Neural cell (in vitro differentiated cells): ENCODE data around the gene PDE10A.

Source experiments
- EP300 ChIP-seq: fragments of 450-650 bp; conservative IDR thresholded peaks from 2 replicates; pipeline ENCODE4 v1.6.1; 2014; ENCODE audit warnings: antibody characterized with exemption, mild to moderate bottlenecking, moderate library complexity; ENCODE audit not compliant: poor library complexity, severe bottlenecking
- EZH2 ChIP-seq: fragments of 200-600, 300-800 bp; shearing (Covaris generic), sonication (generic); IDR thresholded peaks from 2 replicates; pipeline ENCODE4 v1.6.1; 2014; ENCODE audit warnings: antibody characterized with exemption, low read length, borderline replicate concordance, mild to moderate bottlenecking; ENCODE audit not compliant: insufficient read depth, poor library complexity, severe bottlenecking
- POLR2AphosphoS5 ChIP-seq: IDR thresholded peaks from 2 replicates; pipeline ENCODE4 v1.6.1; 2012
- RAD21 ChIP-seq: fragments of 450-650 bp; conservative IDR thresholded peaks from 2 replicates; pipeline ENCODE4 v1.6.1; 2014; ENCODE audit warnings: antibody characterized with exemption, mild to moderate bottlenecking, moderate library complexity
- SMC3 ChIP-seq: fragments of 450-650 bp; conservative IDR thresholded peaks from 2 replicates; pipeline ENCODE4 v1.6.1; 2014; ENCODE audit warnings: antibody characterized with exemption, mild to moderate bottlenecking, moderate library complexity; ENCODE audit not compliant: poor library complexity
- TF ChIP-seq, protein P1 (sequence below): fragments of 450-650 bp; IDR thresholded peaks from 2 replicates; pipeline ENCODE4 v1.5.1; 2014; ENCODE audit warnings: antibody characterized with exemption, mild to moderate bottlenecking, moderate library complexity; ENCODE audit not compliant: poor library complexity, severe bottlenecking
- TF ChIP-seq, protein P2 (sequence below): IDR thresholded peaks from 2 replicates; pipeline ENCODE4 v1.6.1; 2012; ENCODE audit warnings: borderline replicate concordance

DNA sequence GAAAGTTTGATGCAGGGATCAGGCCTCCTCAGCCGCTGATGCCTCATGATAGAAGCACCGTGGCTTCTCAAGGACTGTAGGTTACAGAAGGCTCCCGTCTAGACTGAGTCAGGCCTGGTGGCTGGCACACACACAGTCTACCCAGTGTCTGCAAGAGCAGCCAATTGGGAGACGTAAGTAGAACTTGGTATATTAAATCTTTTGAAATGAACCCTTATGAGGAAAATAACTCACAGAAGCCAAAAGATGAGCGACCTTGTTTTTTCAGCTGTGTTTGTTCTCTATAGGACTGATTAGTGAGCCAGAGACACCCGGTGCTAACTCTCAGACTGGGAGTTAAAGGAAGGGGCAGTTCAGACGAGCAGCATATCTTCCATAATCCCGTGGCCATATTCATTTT, 5.9 kb upstream of the PDE10A start:
- TF ChIP-seq EZH2: no peak
- TF ChIP-seq RAD21: no peak
- TF ChIP-seq, protein P1, sequence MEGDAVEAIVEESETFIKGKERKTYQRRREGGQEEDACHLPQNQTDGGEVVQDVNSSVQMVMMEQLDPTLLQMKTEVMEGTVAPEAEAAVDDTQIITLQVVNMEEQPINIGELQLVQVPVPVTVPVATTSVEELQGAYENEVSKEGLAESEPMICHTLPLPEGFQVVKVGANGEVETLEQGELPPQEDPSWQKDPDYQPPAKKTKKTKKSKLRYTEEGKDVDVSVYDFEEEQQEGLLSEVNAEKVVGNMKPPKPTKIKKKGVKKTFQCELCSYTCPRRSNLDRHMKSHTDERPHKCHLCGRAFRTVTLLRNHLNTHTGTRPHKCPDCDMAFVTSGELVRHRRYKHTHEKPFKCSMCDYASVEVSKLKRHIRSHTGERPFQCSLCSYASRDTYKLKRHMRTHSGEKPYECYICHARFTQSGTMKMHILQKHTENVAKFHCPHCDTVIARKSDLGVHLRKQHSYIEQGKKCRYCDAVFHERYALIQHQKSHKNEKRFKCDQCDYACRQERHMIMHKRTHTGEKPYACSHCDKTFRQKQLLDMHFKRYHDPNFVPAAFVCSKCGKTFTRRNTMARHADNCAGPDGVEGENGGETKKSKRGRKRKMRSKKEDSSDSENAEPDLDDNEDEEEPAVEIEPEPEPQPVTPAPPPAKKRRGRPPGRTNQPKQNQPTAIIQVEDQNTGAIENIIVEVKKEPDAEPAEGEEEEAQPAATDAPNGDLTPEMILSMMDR: no peak
- TF ChIP-seq EP300: no peak
- TF ChIP-seq, protein P2, sequence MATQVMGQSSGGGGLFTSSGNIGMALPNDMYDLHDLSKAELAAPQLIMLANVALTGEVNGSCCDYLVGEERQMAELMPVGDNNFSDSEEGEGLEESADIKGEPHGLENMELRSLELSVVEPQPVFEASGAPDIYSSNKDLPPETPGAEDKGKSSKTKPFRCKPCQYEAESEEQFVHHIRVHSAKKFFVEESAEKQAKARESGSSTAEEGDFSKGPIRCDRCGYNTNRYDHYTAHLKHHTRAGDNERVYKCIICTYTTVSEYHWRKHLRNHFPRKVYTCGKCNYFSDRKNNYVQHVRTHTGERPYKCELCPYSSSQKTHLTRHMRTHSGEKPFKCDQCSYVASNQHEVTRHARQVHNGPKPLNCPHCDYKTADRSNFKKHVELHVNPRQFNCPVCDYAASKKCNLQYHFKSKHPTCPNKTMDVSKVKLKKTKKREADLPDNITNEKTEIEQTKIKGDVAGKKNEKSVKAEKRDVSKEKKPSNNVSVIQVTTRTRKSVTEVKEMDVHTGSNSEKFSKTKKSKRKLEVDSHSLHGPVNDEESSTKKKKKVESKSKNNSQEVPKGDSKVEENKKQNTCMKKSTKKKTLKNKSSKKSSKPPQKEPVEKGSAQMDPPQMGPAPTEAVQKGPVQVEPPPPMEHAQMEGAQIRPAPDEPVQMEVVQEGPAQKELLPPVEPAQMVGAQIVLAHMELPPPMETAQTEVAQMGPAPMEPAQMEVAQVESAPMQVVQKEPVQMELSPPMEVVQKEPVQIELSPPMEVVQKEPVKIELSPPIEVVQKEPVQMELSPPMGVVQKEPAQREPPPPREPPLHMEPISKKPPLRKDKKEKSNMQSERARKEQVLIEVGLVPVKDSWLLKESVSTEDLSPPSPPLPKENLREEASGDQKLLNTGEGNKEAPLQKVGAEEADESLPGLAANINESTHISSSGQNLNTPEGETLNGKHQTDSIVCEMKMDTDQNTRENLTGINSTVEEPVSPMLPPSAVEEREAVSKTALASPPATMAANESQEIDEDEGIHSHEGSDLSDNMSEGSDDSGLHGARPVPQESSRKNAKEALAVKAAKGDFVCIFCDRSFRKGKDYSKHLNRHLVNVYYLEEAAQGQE: no peak
- no peak for TF ChIP-seq SMC3
- no peak for TF ChIP-seq POLR2AphosphoS5
